B cell (primary cell): ENCODE data around the gene ADRA2A. TPM values are rescaled to one million over a fixed set of nuclear protein-coding genes. Genes with fewer than 3 reads are reported as not detected.

ENCODE experiments used
- ATAC-seq: fragments of 200-7000 bp; cut with Tn5 transposase; one replicate; pipeline ENCODE4 v1.10.0; 2021; ENCODE audit warnings: low read depth, mild to moderate bottlenecking, moderate number of reproducible peaks, moderate library complexity
- CTCF ChIA-PET: fragments of 350-600 bp; sonication (Branson Sonifier 250); formaldehyde crosslinking; loops from one replicate; lab custom pipeline; 2021; ENCODE audit warnings: antibody characterized with exemption, inconsistent platforms; lab: Charles Lee
- POLR2A ChIA-PET: fragments of 350-600 bp; sonication (Branson Sonifier 250); formaldehyde crosslinking; loops from one replicate; lab custom pipeline; 2021; ENCODE audit warnings: antibody characterized with exemption; lab: Charles Lee
- DNase-seq: peaks from one replicate; pipeline ENCODE4 v3.0.0; 2013
- H2AFZ ChIP-seq: 2 replicates; pipeline ENCODE4 v1.6.1; 2012; ENCODE audit warnings: mild to moderate bottlenecking, low read depth, low read length; ENCODE audit not compliant: insufficient read depth, poor library complexity, severe bottlenecking
- H3K27ac ChIP-seq, 2 donors: 1 replicate in 1 of 2; 2 replicates in 1 of 2; pipeline ENCODE4 v1.5.1; 2012 to 2013; ENCODE audit warnings: low read length in 2 of 2, mild to moderate bottlenecking in 2 of 2, moderate library complexity in 1 of 2
- H3K27me3 ChIP-seq, 4 experiments: fragments of 200-600 bp in 1 of 4; sonication (generic) in 1 of 4; replicated peaks in 1 of 4; 1 replicate in 2 of 4; 2 replicates in 2 of 4; pipeline versions ENCODE4 v1.6.1 to v1.7.0; 2013 to 2016; ENCODE audit warnings: low read length in 3 of 4, mild to moderate bottlenecking in 2 of 4, mixed read lengths in 1 of 4, moderate library complexity in 1 of 4; ENCODE audit not compliant: insufficient read depth in 4 of 4, control insufficient read depth in 3 of 4; ENCODE audit errors: control extremely low read depth in 1 of 4
- H3K36me3 ChIP-seq, 2 experiments: replicated peaks in 1 of 2; 1 replicate in 1 of 2; 2 replicates in 1 of 2; pipeline versions ENCODE4 v1.6.1 to v1.7.1; 2013; ENCODE audit warnings: low read length in 1 of 2; ENCODE audit not compliant: insufficient read depth in 2 of 2, control insufficient read depth in 1 of 2; ENCODE audit errors: control extremely low read depth in 1 of 2, extremely low read depth in 1 of 2
- H3K4me1 ChIP-seq, 2 donors: fragments of 200-600 bp in 1 of 2; sonication (generic) in 1 of 2; 1 replicate in 1 of 2; 2 replicates in 1 of 2; pipeline versions ENCODE4 v1.5.1 to v1.6.1; 2013 to 2017; ENCODE audit warnings: low read length in 2 of 2; ENCODE audit not compliant: control insufficient read depth in 2 of 2, insufficient read depth in 2 of 2
- H3K4me2 ChIP-seq: replicated peaks from 2 replicates; pipeline ENCODE3; 2012; ENCODE audit warnings: mild to moderate bottlenecking, low read depth, low read length; ENCODE audit not compliant: poor library complexity, severe bottlenecking
- H3K4me3 ChIP-seq, 5 experiments: fragments of 200-600 bp in 1 of 5; sonication (generic) in 1 of 5; 1 replicate in 3 of 5; 2 replicates in 2 of 5; pipeline versions ENCODE4 v1.5.1 to v1.7.0; 2011 to 2016; ENCODE audit warnings: low read length in 4 of 5, mild to moderate bottlenecking in 4 of 5, low read depth in 2 of 5, control low read depth in 1 of 5, moderate library complexity in 1 of 5; ENCODE audit not compliant: insufficient read depth in 1 of 5; ENCODE audit errors: control extremely low read depth in 1 of 5, extremely low read depth in 1 of 5
- H3K79me2 ChIP-seq: fragments of 200-600 bp; sonication (generic); one replicate; pipeline ENCODE4 v1.6.0; 2016; ENCODE audit warnings: low read length; ENCODE audit not compliant: control insufficient read depth, insufficient read depth
- H3K9ac ChIP-seq: fragments of 200-600 bp; sonication (generic); 2 replicates; pipeline ENCODE4 v1.6.1; 2017; ENCODE audit warnings: mild to moderate bottlenecking, low read length, moderate library complexity
- H3K9me3 ChIP-seq, 3 donors: one replicate each; pipeline versions ENCODE4 v1.6.1 to v1.7.1; 2013; ENCODE audit warnings: low read length in 2 of 3; ENCODE audit not compliant: control insufficient read depth in 2 of 3, insufficient read depth in 1 of 3; ENCODE audit errors: control extremely low read depth in 1 of 3
- H4K20me1 ChIP-seq: 2 replicates; pipeline ENCODE4 v1.6.0; 2012; ENCODE audit warnings: mild to moderate bottlenecking, low read length; ENCODE audit not compliant: insufficient read depth, control insufficient read depth, poor library complexity, severe bottlenecking
- H3K27ac Mint-ChIP-seq: one replicate; pipeline ENCODE4 v1.8.0; 2021; ENCODE audit warnings: mixed read lengths
- H3K27me3 Mint-ChIP-seq: one replicate; pipeline ENCODE4 v1.8.0; 2021; ENCODE audit warnings: mixed read lengths
- H3K4me1 Mint-ChIP-seq: one replicate; pipeline ENCODE4 v1.8.0; 2021; ENCODE audit warnings: mixed read lengths
- H3K4me3 Mint-ChIP-seq: one replicate; pipeline ENCODE4 v1.8.0; 2021; ENCODE audit warnings: mixed read lengths
- H3K9me3 Mint-ChIP-seq: one replicate; pipeline ENCODE4 v1.8.0; 2022; ENCODE audit warnings: mixed read lengths; ENCODE audit not compliant: insufficient read depth
- EZH2 ChIP-seq: IDR thresholded peaks from 2 replicates; pipeline ENCODE4 v1.6.1; 2012; ENCODE audit warnings: borderline replicate concordance, low read depth, mild to moderate bottlenecking, moderate library complexity, low read length; ENCODE audit not compliant: insufficient read depth, poor library complexity, severe bottlenecking
- WGBS: methylation state at CpG from one replicate; pipeline ENCODE4 v1.1.5; 2013; ENCODE audit warnings: missing lambda C conversion rate; ENCODE audit not compliant: insufficient coverage; 5-methylcytosine and 5-hydroxymethylcytosine counted together
- intact Hi-C: fragments of 100-400 bp; cut with micrococcal nuclease; formaldehyde crosslinking; loops from one replicate; pipeline ENCODE4 v1.10.0; 2022
- polyA plus RNA-seq: library from polyadenylated mRNA; depleted of rRNA; stranded (reverse); fragments of >200 nt; gene quantifications from 2 replicates; pipeline ENCODE4 v1.2.3, GENCODE V29; 2012
- total RNA-seq, 2 donors: library from RNA; stranded (reverse); fragments of 120-200 nt in 1 of 2; gene quantifications; 1 replicate in 1 of 2; 2 replicates in 1 of 2; pipeline versions ENCODE4 v1.2.3 to v1.2.4, GENCODE V29; 2013 to 2022
- TF ChIP-seq, protein P1 (sequence below): fragments of 200-600 bp; IDR thresholded peaks from one replicate; pipeline ENCODE4 v1.8.0; 2022; ENCODE audit warnings: antibody characterized with exemption, mild to moderate bottlenecking

ADRA2A gene
- total and polyA plus RNA-seq, 2 donors (not counting 1 experiment from before 2014, with no cell fraction given), result 0.01 TPM; not detected in 1

DNA sequence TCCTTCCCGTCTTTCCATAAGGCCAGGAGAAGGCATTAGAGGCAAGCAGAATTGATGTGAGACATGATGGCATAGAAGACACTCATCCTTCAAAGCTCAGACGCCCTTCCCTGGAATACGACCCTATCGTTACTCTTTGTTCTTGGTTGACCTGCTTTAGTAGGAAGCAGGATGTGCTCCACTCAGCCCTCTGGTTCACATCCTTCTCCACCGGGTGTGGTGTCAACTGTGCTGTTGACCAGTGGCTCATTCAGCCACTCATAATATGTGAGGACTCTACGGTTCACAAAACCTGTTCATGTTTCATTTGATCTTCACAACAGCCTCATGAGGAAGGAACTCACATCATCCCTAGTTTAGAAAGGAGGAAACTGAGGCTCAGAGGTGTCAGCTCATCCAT, 47.1 kb downstream of the ADRA2A start:
- POLR2A ChIA-PET, result no interaction called here
- Histone ChIP-seq H3K27me3 (peaks cover 0 to 13% (median 1%) of the 10 kb centered on the region in 4 experiments), H4K20me1 (no peaks in the 10 kb centered on the region), H3K36me3 (no peaks in the 10 kb centered on the region), H3K9me3 (no peaks in the 10 kb centered on the region), H3K4me3 (no peak overlapping the region), H3K27ac (no peak overlapping the region), H3K4me2 (no peak overlapping the region), H3K9ac (no peak overlapping the region), H3K4me1 (no peaks in the 10 kb centered on the region), H3K79me2 (no peaks in the 10 kb centered on the region), H2AFZ (no peak overlapping the region)
- no peak for TF ChIP-seq EZH2
- TF ChIP-seq, protein P1, sequence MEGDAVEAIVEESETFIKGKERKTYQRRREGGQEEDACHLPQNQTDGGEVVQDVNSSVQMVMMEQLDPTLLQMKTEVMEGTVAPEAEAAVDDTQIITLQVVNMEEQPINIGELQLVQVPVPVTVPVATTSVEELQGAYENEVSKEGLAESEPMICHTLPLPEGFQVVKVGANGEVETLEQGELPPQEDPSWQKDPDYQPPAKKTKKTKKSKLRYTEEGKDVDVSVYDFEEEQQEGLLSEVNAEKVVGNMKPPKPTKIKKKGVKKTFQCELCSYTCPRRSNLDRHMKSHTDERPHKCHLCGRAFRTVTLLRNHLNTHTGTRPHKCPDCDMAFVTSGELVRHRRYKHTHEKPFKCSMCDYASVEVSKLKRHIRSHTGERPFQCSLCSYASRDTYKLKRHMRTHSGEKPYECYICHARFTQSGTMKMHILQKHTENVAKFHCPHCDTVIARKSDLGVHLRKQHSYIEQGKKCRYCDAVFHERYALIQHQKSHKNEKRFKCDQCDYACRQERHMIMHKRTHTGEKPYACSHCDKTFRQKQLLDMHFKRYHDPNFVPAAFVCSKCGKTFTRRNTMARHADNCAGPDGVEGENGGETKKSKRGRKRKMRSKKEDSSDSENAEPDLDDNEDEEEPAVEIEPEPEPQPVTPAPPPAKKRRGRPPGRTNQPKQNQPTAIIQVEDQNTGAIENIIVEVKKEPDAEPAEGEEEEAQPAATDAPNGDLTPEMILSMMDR, result no peak
- H3K27ac Mint-ChIP-seq, result no peak overlapping the region
- DNase-seq, result no peak
- CTCF ChIA-PET, result no interaction called here
- no peaks in the 10 kb centered on the region for H3K4me1 Mint-ChIP-seq
- ATAC-seq, result no peak
- H3K27me3 Mint-ChIP-seq, result peaks cover 42% of the 10 kb centered on the region
- no peak overlapping the region for H3K4me3 Mint-ChIP-seq
- intact Hi-C loops, result no loop called here
- H3K9me3 Mint-ChIP-seq, result no peaks in the 10 kb centered on the region
- 93% methylated on average over 3 of the region's 6 CpGs for WGBS

DNA sequence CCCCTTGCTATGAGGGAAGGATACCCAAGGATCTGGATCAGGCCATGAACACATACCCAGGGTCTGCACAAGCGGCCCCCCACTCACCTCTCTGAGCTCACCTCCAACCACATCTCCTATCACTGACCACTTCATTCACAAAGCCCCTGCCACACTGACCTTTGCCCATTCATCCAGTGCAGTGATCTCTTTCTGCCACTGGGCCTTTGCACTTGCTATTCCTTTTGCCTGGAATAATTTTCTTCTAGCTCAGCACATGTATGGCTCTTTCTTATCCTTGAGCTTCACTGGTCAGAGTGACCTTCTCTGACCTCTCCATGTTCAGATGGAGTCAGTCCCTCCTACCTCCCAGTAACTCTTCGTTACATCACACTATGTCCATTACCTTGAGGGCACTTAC, 48.3 kb downstream of the ADRA2A start:
- H3K9ac ChIP-seq, result no peak overlapping the region
- H3K36me3 ChIP-seq, result no peaks in the 10 kb centered on the region
- H3K79me2 ChIP-seq, result no peaks in the 10 kb centered on the region
- H2AFZ ChIP-seq, result no peak overlapping the region
- TF ChIP-seq, protein P1, result no peak
- TF ChIP-seq EZH2, result no peak
- H3K27ac Mint-ChIP-seq, result no peak overlapping the region
- no peaks in the 10 kb centered on the region for H3K9me3 ChIP-seq
- intact Hi-C loops, result no loop called here
- peaks cover 0 to 16% (median 0%) of the 10 kb centered on the region in 4 experiments for H3K27me3 ChIP-seq
- no peaks in the 10 kb centered on the region for H3K9me3 Mint-ChIP-seq
- H3K4me2 ChIP-seq, result no peak overlapping the region
- ChIA-PET CTCF (no interaction called here), POLR2A (no interaction called here)
- H3K27ac ChIP-seq, result no peak overlapping the region
- ATAC-seq, result no peak
- WGBS, result 81% methylated on average over 2 of the region's 2 CpGs
- no peak for DNase-seq
- no peaks in the 10 kb centered on the region for H3K4me1 Mint-ChIP-seq
- H3K4me3 Mint-ChIP-seq, result no peak overlapping the region
- peaks cover 46% of the 10 kb centered on the region for H3K27me3 Mint-ChIP-seq
- H3K4me3 ChIP-seq, result no peak overlapping the region
- H3K4me1 ChIP-seq, result no peaks in the 10 kb centered on the region
- no peaks in the 10 kb centered on the region for H4K20me1 ChIP-seq
